HG03039 (cell line): ENCODE data around the gene AOPEP.
A peak's percentile ranks its signal among the peaks of the same experiment; 100 is the strongest.

Experiments used
- ATAC-seq: cut with Tn5 transposase; IDR thresholded peaks from one replicate; pipeline ENCODE4 v1.9.1; 2021; ENCODE audit warnings: mild to moderate bottlenecking, moderate library complexity; ENCODE audit not compliant: unreplicated experiment

The AOPEP gene

DNA sequence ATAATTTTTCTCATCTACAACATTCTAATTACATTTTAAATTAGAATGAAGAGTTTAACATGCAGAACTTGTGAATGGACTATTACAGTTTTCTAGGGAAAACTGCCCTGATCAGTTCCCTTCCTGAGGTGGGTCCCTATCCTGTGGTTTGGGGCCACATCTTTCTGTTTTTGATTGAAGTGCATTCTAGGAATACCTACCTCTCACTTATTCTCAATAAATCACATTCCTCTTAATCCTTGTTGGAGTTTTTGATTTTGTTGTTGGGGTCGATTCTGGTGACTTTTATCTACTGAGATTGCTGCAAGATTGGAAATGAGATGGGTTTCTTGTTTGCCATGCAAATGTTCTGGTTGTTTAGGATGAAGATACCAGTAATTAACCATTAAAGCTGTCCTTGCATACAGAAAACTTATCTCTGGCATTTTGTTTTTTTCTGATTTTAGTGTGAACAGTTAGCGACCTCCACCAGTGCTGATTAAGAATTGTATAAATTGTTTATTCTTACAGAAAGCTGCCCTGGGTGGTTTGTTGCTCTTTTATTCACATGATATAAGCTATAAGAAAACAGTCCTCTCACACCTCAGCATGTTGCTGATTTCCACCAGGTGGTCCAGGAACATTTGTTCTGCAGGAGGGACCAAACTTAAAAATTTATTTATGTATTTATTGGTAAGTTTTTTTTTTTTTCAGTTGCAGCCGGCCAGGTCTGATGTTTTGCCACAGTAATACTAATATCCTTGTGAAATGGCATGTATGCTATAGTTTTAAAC, 321.1 kb downstream of the AOPEP start:
- no peak for ATAC-seq

DNA sequence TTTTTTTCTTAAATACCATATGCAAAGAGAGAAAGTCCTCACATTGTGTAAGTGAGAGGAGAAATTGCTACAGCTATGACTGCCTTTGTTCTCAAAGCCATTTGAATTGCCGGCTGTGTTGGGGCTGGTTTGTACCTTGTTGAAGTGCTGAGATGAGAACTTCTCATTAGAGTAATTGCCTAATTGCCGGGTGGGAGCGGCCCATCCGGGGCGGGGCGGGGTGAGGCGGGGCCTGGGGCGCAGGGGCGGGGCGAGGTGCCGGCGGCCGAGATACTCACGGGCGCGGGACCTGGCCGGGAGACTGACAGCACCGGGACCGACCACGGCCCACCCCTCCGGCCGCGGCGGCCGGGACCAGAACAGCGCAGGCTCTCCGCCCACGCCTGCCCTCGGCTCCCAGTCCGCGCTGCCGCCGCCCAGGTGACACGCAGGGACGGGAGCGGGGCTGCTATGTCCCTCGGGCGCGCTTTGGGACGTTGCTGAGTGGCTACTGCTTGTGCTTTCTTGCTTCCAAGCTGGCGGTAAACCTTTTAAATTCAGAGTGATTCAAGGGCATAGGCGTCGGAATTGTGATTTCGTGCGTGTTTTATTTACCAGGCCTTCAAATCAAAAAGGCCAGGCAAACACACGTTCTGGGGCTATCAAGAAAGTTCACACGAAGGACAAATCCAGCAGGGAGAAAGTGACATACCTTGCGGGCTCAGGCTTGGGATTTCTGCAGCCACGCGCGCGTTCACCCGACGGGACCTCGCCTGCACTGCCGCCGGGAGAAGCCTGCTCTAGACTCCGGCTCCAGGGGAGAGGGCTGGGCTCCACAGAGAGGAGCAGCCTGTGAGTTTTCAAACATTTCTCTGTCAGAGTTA, 322.0 kb downstream of the AOPEP start:
- peak; percentile 76 for ATAC-seq

DNA sequence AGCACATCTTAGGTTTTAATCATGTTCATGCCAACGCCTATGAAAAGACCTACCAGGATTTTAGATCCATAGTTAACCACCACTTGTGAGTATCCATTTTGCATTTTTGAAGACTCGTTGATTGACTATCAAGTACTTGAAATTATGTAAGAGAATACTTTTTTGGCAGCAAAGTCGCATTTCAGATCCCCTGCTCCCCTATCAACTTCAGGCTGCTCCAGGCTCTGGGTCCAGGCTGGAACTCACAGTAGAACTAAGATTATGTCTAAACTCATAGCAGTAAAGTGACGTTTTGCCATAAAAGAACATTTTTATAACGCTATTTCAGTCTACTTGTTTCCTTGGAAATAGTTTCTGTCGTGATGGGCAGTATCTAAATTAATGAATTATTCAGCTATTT, 323.3 kb downstream of the AOPEP start:
- no peak for ATAC-seq

GRCh38 chr9:95053611-95054570, 327.4 kb downstream of the AOPEP start:
- no peak for ATAC-seq

- ATAC-seq = no peak
Measured at GRCh38 chr9:95055334-95055850, 328.9 kb downstream of the AOPEP start.

DNA sequence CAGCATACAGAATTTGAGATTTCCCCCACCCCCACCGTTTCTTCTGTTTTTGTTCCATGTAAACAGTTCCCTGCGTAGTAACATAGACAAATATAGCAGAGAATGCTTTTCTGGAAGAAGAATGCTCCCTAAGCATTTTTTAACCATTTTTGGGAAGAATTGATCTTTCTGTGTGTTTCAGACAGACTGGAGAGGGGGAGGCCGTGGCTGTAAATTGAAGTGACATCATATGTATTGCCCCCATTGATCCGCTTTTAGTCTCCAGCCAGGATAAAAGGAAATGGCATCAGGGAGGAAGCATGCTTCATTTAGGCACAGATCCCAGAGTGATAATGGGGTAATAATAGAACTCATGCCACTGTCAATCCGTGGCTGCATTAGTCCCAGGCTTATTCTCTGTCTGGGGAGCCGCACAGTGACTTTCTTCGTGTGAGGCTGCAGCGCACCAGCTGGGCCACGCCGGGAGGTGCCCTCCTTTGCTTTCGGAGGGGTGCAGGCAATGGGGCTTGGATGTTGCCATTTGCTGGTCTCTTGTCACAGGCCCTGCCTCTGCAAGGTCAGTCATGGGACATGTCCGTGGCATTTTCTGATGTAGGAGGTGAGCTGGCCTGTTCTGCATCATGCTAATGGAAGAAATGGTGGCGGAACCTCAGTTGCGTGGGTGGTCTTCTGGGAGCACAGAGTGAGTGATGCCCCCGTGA, 329.5 kb downstream of the AOPEP start:
- ATAC-seq = no peak

DNA sequence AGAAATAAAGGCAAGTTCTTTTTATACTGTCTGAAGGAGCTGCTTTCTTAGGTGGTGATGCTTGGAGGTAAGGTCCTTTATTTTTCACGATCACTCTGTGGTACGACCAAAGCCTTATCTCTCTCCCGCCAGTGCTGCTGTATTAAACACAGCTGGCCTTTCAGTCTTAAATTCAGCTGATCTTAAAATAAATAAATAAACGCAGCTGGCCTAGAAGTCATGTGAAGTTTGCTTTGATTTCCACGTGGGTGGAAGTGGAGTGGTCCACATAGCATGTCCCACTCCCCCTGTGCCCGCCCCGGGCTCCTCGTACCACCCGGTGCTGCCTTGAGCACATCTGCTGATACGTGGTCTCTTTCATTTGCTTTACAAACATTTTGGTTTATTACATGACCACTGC, 330.6 kb downstream of the AOPEP start:
- no peak for ATAC-seq

- no peak for ATAC-seq
Measured at GRCh38 chr9:95058121-95058785, 331.8 kb downstream of the AOPEP start.

- no peak for ATAC-seq
Measured at GRCh38 chr9:95058795-95059386, 332.4 kb downstream of the AOPEP start.

GRCh38 chr9:95060234-95060633, 333.7 kb downstream of the AOPEP start:
- no peak for ATAC-seq

DNA sequence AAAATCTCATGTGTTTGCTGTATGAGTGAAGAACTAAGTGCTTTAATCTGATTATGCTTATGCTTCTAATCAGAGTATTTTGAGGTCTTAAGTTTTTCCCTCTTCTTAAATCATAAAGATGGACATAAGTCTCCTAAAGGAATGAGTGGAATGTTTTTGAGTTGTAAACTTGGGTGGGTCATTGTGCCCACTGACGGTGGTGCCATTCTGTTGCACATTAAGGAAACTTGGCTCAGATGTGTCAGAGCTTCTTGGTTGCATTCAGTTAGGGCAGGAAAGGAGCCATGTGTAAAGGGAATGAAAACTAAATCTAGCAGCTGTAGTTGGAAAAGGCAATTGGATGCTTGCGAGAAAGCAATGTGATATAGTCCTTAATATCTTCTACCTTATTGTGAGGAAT, 334.4 kb downstream of the AOPEP start:
- ATAC-seq = no peak

GRCh38 chr9:95061916-95062595, 335.6 kb downstream of the AOPEP start:
- no peak for ATAC-seq

GRCh38 chr9:95062596-95063065, 336.1 kb downstream of the AOPEP start:
- no peak for ATAC-seq

DNA sequence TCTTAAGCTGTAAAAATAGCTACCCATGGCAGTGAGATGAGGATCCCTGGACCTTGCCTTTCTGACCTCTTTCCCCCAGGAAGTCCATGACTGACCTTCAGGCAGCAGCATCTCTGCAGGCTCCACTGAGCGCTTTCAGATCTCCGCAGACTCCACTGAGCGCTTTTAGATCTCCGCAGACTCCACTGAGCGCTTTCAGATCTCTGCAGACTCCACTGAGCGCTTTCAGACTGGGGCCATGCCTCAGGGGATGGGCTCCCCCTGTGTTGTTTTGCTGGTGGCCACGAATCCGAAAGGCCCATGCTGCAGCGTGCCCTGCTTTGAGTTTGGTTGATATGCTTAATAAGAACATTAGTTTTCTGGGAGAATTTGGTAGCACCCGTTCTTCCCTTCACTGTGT, 336.8 kb downstream of the AOPEP start:
- no peak for ATAC-seq

GRCh38 chr9:95065224-95065623, 338.7 kb downstream of the AOPEP start:
- ATAC-seq = no peak

DNA sequence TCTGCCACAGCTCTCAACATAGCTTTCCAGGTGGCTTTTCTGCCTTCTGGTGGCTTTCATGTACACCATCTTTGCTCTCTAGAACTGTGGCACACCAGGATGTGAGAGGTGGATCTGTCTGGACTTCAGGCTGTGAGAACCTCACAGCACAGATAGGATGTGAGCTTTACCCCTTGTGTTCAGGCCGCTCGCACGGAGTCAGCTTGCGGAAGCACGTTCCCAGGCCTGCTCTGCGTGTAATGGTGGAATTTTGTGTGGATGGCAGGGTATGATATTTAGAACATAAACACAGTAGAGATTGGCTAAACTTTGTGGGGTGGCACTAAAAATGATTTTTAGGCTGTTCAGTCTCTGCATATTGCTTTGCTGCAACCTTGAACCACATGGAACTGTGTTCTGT, 340.6 kb downstream of the AOPEP start:
- ATAC-seq = no peak

- ATAC-seq = no peak
Measured at GRCh38 chr9:95067897-95068296, 341.4 kb downstream of the AOPEP start.

DNA sequence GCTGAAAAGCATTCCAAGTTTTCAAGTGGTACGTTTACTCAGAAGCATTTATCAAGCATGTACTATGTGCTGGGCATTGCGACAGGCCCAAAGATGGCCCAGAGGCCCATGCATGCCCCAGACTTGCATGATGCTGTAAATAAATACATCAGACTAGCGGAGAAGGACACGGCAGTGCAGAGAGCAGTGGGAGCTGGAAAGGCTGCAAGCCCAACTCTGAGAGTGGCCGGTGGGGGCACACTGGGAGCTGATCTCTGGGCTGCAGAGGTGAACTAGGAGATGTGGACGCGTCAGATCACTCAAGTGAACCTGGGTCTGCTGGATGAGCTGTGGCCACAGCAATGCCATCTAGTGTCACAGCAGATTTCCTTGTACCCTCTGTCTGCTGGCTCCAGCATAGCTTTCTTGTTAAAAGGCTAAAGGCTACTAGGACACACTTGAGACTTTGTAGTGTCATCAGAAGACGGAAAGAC, 344.1 kb downstream of the AOPEP start:
- no peak for ATAC-seq
